HTERT RPE-1 (cell line): ENCODE measurements around the gene PPID.
"Not testable (repeated sequence)": the region's sequence is repeated elsewhere in the genome, so short reads cannot be mapped to it uniquely, and the experiment has no call there.

Source experiments
- in situ Hi-C: fragments of 300-500 bp; cut with MboI; formaldehyde crosslinking; loops from 4 replicates; pipeline ENCODE4 v1.14.3; 2020; ENCODE audit warnings: low sequenced_read_pairs

Gene PPID

DNA sequence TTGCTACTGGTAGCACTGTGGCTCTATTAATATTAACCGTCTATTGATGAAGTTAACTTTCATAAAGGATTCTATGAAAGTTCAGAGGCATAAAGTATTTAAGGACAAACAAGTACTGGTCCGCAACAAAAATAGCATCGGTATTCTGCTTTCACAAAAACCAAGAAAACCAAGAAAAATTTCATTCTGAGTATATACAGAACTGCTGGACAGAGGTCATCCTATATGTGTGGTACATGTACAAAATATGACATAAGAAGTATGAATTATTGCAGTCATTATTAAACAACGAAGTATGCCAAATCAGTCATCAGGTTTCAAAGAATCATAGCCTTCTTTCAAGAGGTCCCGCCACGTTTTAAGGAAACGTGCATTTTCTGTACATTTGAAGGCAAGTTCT lies 53.9 kb downstream of the PPID start:
- in situ Hi-C loops, result no loop called here

DNA sequence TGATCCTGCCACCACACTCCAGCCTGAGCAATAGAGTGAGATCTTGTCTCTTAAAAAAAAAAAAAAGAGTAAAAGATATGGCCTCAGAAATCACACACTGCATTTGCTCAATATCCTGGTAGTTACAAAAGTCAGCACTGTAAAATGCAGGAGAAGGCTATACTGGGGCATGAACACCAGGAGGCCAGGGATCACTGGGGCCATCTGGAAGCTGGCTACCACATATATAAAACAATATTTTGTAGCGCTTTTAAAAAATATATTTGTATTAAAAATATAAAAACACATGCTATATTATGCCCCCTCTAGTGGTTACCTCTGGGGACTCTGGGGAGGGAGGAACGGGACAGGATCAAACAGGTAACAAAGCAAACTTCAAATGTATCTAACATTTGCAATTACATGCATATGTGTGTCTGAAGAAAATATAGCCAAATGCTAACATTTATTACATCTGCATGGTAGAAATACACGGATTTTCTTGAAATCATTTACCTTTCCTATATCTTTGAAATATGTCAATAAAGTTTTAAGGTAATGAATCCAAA lies 55.5 kb downstream of the PPID start:
- in situ Hi-C loops, result no loop called here

DNA sequence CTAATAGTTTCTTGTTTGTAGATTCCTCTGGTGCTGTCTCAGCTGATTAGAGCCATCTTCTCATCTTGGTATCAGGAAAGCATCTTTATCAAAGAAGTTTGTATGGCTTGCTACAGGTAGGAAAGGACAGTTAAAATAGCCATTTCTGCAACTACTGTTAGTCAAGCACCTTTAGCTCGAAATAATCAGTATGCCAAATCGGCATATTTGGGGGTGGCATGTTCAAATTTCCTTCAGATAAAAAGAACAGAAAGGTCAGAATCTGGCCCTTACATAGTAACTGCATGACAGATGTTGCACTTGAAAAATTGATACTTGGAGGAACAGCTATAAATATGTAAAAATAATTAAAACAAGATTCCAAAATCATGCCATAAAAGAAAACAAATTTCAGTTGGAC lies 56.3 kb downstream of the PPID start:
- in situ Hi-C loops, result no loop called here

DNA sequence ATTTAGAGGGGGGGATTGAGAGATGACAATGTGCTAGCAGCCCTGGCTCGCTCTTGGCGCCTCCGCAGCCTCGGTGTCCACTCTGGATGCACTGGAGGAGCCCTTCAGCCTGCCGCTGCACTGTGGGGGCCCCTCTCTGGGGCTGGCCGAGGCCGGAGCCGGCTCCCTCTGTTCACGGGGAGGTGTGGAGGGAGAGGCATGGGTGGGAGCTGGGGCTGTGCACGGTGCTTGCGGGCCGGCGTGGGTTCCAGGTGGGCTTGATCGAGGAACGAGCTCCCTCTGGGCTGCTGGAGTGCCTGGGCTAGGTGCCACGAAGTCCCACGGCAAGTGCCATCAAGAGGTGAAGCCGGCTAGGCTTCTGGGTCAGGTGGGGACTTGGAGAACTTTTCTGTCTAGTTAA lies 58.4 kb downstream of the PPID start:
- in situ Hi-C loops, result no loop called here

DNA sequence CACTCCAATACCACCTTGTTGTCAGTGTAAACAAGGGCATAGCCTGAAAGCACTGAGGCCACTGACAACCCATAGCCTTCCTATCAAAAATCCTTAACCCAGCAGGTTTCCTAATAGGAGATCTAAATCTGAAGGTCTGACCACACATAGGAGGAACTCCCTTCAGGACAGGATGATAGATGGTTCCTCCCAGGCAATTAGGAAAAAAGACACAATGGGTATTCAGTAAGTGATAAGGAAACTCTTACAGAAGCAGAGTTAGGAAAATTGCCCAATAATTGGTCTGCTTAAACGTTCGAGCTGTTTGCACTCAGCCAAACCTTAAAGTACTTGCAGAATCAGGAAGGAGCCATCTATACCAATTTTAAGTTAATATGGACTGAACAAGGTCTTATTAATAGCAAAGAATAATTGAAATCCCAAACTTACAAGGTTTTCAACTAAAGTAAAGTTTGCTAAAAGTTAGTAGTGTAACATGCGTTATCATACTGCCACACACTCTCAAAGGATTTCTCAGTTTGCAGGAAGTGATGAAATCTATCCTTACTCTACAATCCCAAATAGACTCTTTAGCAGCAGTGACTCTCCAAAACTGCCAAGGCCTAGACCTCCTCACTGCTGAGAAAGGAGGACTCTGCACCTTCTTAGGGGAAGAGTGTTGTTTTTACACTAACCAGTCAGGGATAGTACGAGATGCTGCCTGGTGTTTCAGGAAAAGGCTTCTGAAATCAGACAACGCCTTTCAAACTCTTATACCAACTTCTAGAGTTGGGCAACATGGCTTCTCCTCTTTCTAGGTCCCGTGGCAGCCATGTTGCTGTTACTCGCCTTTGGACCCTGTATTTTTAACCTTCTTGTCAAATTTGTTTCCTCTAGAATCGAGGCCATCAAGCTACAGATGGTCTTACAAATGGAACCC lies 59.2 kb downstream of the PPID start:
- in situ Hi-C loops, result not testable (repeated sequence)

DNA sequence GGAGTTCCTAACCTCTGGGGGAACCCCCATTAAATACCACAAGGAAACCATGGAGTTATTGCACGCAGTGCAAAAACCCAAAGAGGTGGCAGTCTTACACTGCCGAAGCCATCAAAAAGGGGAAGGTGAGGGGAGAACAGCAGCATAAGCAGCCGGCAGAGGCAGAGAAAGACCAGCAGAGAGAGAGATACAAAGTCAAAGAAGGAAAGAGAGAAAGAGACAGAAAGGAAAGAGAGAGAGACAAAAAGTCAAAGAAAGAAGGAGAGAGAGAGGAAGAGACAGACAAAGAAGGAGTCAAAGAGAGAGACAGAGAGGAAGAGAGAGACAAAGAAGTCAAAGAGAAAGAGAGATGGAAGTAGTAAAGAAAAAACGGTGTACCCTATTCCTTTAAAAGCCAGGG lies 59.9 kb downstream of the PPID start:
- in situ Hi-C loops, result not testable (repeated sequence)
